MM.1S (cell line): ENCODE data around the gene GAS7.

Experiments
- EZH2 ChIP-seq: fragments of 300-600 bp; sonication (generic); optimal IDR thresholded peaks from 2 replicates; pipeline ENCODE3; 2017; ENCODE audit warnings: low read depth, mild to moderate bottlenecking, antibody characterized with exemption, low read length, mixed read lengths
- EZH2phosphoT487 ChIP-seq: fragments of 300-600 bp; sonication (generic); IDR thresholded peaks from 2 replicates; pipeline ENCODE4 v1.6.1; 2018; ENCODE audit warnings: antibody characterized with exemption, low read length
- TF ChIP-seq, protein P1 (sequence below): fragments of 300-600 bp; sonication (generic); IDR thresholded peaks from 2 replicates; pipeline ENCODE4 v1.5.1; 2016; ENCODE audit warnings: antibody characterized with exemption, low read length, mixed read lengths

DNA sequence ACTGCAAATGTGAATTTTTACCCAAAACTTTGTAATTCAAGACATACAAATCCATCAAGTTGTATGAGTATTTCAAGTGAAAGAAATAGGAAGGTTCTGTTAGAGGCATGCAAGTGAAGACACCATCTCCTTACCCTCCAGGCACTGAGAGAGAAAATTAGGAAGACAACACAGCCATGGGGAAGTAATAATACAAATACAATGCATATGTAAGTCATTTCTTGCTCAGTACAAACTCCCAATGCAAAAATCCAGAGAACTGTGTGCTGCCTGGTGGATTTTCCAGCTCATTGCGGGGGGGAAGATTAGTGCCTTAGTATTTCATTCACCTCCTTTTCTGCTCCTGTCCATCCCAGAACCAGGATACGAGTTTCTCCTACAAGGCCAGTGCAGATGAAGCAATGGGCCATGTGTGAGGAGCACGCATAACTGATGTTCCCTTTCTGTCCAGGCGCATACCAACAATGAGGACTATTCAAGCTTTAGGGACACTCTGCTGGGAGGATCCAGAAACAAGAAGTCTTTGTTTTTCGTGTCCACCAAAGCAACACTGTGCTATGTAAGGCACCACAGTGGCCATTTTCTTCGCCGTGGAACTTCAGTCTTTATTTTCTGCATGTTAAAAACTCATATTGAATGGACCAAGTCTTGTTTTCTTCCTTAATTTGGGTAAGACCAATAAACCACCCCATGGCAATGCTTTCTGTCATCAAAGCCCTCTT, 149.6 kb downstream of the GAS7 start:
- TF ChIP-seq, protein P1, sequence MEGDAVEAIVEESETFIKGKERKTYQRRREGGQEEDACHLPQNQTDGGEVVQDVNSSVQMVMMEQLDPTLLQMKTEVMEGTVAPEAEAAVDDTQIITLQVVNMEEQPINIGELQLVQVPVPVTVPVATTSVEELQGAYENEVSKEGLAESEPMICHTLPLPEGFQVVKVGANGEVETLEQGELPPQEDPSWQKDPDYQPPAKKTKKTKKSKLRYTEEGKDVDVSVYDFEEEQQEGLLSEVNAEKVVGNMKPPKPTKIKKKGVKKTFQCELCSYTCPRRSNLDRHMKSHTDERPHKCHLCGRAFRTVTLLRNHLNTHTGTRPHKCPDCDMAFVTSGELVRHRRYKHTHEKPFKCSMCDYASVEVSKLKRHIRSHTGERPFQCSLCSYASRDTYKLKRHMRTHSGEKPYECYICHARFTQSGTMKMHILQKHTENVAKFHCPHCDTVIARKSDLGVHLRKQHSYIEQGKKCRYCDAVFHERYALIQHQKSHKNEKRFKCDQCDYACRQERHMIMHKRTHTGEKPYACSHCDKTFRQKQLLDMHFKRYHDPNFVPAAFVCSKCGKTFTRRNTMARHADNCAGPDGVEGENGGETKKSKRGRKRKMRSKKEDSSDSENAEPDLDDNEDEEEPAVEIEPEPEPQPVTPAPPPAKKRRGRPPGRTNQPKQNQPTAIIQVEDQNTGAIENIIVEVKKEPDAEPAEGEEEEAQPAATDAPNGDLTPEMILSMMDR: no peak
- TF ChIP-seq EZH2: no peak
- no peak for TF ChIP-seq EZH2phosphoT487
